NCI-H2196 (cell line): Measurements from ENCODE around the gene PTPRN2.

Source experiments
- DNase-seq: peaks from one replicate; lab custom pipeline; 2025; ENCODE audit not compliant: unreplicated experiment; lab: John Stamatoyannopoulos, UW

PTPRN2 gene

DNA sequence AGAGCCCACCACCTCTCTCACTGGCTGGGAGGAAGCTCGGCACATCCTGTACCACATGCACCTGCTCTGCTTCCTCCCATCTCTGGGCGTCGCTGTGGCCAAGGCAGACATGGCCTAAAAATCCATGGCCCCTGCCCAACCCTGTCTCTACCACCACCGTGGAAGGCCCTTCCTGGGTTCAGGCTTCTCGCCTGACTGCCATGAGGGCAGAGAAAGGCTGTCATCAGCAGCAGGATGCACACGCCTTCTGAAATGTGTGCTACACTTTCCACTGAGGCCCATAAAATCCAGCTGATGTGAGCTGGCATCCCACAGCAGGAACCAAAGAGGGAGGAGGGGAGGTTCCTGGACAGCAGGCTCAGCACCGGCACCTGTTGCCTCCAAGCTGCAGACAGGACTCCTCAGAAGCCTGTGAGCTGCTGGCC, 93.4 kb downstream of the PTPRN2 start:
- peak; percentile 0 for DNase-seq

DNA sequence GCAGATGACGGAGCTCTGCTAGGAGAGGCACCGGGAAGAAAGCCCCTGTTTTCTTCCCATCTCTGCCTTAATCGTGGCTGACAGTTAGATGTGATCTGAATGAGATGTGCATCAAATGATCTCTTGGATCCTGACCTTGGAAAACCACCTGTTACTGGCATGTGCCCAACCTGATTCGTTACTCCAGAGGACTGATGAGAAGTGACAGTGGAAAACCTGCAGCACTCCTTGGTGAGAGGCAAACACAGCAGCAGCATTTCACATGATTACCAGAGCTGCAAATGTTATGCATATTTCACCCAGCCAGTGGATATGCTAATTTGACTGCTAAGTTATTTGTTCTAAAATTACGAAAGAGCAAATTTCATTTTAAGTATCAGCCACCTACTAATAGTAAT, 95.3 kb downstream of the PTPRN2 start:
- no peak for DNase-seq

DNA sequence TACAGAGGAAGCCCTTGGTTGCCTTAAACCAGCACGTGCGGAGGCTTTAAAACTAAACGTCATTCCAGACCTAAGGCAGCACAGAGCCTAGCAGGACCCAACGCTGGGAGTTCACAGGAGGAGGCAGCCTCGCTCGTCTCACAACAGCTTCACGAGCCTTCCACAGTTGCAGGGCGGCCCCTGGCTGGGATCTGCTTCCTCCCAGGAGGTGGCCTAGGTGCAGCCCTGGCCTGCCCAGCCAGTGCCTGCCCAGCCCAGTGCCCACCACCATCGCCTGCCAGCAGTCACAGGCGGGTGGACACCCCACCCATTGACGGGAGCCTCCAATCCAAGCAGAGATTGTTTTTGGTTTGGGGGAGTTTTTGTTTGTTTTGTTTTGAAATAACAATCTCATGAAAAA, 96.5 kb downstream of the PTPRN2 start:
- no peak for DNase-seq

DNA sequence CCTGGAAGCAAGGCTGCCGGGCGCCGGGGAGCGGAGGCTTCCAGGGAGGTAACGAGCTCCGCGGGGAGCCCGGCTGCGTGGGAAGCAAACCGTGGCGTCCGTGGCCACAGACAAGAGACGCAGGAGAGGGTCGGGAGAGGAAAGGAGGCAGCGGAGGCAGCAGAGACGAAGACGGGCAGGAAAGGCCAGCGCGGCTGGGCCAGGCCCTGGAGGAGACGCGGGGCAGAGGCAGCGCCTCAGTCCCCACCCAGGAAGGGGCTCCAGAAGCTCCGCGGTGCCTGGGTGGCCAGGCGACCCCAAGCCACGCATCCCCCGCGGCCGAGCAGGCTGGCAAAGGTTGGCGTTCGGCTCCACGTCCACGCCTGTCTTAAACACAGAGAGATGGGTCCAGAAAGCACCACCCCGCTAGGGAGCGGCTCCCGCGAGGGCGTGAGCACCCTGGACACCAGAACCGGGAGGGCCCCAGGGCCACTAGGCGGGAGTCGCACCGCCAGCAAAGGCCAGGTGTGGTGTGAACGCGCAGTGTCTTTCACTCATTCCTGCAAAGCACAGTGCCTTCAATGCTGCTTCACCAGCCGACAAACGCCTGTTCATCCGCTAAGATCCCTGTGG, 97.3 kb downstream of the PTPRN2 start:
- no peak for DNase-seq

DNA sequence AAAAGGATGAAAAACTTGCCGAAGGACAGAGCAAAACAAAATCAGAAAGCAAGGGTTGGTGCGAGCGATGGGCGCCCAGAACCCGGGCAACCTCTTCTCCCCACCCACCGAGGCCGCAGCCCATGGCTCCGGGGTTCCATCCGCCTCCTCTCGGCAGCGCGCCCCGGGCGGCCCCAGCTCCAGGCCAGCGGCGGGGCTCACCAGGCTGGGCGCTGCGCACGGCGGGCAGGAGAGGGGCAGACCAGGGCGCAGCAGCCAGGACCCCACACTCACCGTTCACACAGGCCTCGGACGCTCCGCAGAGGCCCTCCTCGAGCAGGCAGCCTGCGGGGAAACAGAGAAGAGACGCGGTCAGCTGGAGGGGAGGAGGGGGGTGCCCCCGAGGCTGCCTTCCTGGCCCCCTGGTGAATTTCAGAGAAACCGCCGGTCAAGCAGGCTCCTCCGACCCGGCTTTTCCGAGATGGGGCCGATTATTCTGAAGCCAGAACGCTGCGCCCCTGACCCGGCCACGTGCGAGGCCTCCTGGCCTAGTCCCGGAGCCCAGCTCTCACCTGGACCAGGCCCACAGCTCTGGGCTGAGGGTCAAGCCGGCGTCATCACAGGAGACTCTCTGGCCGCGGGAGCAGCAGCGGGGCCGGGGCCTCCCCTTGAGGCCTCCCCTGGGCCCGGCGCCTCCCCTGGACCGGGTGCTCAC, 98.0 kb downstream of the PTPRN2 start:
- no peak for DNase-seq

DNA sequence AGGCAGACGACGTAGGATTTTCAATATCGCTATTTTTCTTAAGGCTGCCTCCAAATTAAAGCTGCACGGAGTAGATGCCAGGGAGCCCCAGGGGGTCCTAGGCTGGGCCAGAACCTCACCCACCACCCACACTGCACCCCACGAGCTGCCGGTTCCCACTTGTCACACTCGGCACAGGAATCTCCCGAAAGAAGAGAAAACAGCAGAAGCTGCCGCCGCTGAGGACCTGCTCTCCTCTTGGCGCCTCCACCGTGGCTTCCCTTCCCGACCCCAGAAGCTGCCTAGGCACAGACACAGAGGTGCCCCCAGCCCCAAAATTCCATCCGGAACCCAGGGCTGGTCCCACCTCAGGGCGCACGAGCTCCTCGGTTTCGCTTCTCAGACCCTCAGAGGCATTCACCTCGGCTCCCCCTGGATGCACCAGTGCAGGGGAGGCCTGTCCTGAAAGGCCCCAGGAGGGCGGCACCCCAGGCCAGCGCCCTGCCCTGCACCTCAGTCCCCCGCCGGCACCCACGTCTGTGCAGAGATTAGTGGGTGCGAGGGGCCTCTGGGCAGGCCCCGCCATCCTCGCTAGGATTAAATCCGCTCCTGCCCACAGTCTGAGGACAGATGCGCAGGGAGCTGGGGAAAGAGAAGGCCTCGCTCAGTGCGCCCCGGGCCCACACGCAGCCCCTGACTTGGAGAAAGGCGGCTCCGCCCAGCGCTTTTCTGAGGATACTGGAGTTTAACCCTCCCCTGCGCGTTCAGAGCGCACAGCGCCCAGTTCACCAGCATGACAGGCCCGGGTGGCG, 99.2 kb downstream of the PTPRN2 start:
- DNase-seq: no peak

DNA sequence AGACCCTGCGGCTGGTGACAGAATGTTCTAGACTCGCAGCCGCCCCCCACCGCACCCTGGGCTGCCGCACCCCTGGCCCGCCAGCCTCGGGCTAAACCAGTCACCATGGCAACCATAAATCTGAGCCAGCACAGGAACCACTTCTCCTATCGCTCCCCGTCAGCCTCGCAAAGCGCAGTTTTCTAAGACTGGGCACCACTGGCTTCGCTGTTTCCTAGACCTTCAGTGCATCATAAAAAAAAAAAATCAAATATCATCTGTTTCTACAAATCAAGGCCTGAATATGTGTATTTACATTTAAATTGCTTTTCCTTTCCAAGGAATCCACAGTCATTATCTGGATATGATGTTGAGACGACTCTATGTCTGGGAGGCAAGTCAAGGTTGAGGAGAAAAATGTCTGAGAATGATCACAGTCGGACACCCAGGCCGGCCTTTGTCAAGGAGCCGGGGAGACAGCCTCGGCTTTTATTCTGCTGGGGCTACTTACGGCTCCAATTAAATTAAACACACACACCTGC, 99.9 kb downstream of the PTPRN2 start:
- no peak for DNase-seq

DNA sequence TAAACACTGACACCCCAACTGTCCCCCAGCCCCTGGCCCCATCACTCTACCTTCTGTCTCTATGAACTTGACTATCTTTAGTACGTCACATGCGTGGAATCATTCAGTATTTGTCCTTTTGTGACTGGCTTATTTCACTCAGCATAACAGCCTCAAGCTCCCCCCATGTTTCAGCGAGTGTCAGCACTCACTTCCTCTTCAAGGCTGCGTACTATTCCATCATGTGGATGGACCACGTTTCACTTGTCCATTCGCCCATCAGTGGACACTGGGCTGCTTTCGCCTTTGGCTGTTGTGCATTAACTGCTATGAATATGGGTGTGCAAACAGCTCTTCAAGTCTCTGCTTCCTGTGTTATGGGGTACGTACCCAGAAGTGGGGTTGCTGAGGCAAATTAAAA, 100.7 kb downstream of the PTPRN2 start:
- no peak for DNase-seq

DNA sequence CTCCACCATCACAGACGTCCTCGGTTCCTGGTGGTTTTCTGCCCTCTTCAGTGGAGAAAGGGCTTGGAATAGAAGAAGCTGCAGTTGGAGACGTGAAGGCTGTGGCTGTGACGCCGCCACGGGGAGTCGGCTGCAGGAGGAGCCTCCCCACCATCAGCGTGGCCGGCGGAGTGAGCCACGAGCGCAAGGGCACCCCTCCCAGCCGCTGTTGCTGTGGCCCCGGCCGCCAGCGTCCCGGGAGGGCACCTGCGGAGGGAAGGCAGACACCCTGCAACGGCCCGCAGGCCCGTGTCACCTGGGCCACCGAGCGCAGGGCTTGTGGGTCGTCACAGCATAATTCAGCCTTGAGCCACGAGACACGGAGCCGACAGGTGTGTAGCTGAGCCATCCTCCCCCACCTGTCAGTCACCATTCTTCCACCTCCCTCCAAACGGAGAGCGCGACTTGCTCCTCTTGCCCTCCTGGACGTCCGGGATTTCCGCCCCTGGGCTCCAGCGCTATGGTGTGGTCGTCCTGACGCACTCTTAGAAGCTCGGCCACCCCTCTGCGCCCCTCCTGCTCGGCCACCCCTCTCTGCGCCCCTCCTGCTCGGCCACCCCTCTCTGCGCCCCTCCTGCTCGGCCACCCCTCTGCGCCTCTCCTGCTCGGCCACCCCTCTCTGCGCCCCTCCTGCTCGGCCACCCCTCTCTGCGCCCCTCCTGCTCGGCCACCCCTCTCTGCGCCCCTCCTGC, 102.7 kb downstream of the PTPRN2 start:
- DNase-seq: no peak

DNA sequence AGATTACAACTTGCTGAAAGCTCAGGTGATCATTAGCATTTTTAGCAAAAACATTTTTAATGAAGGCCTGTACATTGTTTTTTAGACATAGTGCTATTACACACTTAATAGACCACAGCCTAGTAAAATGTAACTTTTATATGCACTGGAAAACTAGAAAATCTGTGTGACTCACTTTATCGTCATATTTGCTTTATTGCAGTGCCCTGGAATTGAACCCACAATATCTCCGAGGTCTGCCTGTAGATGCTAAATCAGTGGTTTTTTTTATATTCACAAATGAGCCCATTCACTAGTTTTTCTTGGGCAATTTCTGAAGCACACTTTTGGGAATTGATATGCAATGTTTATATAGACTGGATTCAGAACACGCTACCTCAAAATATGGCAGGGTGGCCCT, 105.1 kb downstream of the PTPRN2 start:
- DNase-seq: no peak

DNA sequence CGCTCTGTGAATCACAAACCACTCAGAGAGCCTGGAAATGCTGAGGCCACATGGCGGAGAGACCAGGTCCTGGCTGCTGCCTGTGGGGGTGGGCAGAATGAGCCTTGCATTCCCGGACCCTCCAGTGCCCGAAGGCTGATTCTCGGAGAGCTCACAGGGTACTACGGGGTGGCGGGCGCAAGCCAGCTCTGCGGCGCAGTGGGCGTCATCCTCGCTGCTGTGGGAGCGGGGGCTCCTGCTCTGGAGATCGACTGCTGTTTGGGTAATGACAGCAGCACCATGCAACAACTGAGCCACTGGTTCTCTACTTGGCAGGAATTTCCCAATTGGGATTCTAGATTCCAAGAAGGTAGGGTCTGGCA, 108.0 kb downstream of the PTPRN2 start:
- DNase-seq: no peak

DNA sequence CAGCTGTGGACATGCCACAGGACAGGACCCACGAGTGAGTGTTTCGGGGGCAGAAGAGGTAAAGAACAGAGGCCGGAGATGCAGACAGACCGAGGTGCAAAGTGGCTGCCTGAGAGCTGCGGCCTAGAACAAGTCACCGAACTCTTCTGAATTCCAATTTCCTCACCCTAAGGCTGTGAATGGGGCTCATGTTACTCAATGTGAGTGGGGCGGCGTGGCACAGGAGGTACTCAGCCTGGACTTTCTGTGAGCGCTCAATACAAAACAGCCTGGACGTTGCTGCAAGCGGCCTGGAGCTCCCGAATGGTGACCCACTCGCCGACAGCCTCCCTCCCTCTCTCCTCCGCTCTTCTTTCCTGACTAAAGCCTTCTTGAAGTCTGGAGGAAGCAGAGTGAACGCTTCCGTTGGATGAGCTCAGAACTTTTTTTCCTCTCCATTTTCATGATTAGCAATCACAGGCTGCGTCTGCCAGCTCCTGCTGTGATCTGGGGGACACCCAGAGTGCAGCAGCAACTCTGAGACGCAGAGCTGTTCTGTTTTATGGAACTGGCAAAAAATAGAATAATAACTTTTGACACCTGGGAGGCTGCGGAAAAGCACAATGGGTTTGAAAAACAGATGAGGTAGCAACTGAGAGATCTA, 108.5 kb downstream of the PTPRN2 start:
- no peak for DNase-seq

DNA sequence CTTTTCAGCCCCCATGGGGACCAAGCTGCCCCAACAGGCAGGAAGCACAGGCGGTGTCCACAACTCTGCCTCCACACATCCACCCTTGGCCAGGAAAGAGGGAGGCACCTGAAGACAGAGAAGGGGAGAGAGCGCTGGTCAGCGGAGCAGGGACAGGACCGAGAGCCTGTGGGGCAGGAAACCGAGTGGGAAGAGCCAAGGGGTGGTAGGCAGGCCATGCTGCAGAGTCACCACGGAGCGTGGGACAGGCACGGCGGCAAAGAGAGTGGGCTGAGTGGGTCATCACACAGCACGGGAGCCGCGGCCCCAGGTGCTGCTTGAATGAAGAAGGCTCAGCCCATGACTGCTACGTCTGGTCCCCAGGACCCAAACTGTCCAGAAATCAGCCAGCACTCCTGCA, 109.8 kb downstream of the PTPRN2 start:
- no peak for DNase-seq

DNA sequence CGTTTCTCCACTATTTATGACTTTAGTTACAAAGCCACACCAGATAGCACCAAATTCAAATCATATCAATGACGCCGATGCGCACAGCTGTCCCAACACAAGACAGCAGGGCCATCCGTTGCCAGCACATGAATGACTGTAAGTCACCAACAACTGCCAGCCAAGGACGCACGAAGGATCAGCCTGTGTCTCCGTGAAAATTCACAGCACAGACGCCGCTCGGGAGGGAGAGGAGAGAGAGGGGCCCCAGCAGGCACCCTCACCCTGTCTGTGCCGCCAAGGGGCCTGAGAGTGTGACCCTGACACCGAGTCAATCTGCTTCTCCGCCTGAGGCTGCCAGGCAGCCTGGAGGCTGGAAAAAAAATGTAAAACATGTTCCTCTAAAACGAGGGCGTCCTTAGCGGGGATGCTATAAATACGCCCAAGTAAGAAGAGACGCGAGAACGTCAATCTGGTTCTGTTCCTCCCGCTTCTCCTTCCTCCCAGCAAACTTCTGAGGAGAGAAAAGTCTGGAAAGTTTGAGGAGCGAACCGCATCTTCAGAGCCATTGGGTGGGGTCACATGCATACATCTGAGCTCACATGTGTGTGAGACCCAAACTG, 111.2 kb downstream of the PTPRN2 start:
- DNase-seq: no peak

DNA sequence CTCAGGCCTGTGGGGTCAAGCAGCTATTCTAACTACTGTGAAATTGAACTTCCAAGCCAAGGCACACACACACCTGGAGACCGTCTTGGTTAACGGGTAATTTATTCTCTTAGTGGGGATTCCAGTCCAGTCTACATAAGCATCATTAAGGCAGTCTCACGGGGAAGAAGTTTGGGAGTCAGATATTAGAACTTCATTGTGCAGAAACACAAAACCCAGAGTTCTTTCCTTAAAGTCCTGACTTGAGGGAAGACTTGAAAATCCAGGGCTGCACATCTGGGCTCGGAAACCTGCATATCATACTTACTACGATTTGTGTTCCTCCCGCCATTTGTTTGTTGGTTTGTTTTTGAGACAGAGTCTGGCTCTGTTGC, 112.0 kb downstream of the PTPRN2 start:
- no peak for DNase-seq

DNA sequence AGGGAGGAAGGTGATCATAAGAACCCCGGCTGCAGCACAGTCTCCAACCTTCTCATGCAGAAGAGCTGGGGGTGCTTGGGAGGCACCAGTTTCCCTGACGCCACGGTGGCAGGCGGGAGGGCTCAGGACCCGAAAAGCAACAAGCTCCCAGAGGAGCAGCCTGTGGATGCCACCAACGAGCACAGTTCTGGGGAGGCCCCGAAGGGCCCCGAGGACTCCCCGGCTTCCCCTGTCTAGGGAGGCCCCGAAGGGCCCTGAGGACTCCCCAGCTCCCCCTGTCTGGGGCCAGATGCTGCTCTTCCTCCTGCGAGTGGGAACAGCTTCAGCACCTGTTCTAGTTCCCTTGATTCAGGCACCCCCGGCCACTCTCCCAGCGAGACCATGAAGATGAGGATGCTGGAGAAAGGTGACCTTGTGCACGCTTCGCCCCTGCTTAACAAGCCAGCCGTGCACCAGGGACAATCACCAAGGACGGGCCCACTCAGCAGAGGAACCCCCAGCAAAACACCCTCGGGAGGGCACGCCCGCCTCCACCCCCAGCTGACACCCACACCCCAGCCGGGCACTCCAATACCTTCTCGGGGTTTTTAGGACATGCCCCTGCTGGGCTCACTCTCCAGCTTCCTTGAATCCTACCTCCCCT, 112.5 kb downstream of the PTPRN2 start:
- no peak for DNase-seq

DNA sequence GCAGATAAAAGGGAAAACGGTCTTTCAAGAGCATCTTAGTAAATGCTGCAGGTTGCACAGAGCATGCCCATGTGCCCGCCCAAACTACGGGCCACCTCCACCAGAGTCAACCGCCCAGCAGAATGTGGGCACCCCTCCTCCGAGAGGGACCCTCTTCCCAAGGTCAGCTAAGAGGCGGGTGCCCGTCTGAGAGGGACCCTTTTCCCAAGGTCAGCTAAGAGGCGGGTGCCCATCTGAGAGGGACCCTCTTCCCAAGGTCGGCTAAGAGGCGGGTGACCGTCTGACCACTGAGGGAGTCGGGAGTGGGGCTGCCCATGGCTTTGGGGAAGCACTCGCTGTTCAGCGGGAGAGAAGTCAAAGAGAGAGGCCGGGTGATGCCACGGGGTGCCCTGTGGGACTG, 113.1 kb downstream of the PTPRN2 start:
- DNase-seq: no peak

DNA sequence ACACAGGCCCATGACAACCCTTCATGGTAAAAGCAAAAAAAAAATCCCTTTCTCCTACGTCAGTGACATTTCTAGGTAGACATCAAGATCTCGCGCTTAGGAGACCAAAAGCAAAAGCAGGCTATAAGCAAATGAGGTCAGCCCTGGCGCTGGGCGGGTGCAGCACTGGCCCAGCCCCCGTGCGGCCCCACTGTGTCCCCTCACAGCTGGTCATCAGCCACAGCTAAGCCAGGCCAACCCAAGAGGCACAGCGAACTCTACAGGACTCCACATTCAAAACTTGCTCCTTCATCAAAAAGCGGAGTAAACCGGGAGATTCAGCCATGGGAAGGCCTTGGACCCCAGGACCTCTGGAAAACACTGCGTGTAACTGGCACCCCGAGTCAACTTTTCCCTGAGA, 113.7 kb downstream of the PTPRN2 start:
- no peak for DNase-seq

DNA sequence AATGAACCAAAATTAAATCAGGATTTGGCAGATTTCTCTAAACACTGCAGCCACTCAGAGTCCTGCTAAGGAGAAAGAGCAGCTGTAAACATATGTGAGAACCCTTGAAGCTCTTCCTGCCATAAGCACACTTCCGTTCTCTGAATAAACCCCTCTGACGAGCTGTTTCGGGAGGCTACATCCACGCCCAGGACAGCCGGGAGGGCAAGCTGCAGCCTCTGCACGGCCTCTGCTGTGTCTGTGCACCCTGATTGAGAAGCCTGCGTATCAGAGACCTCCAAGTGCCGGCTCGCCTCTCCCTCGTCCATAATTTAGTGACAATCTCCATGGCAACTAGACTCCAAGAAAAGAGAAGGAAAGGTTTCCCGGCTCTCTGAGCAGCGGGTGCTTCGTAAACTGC, 114.4 kb downstream of the PTPRN2 start:
- DNase-seq: no peak

DNA sequence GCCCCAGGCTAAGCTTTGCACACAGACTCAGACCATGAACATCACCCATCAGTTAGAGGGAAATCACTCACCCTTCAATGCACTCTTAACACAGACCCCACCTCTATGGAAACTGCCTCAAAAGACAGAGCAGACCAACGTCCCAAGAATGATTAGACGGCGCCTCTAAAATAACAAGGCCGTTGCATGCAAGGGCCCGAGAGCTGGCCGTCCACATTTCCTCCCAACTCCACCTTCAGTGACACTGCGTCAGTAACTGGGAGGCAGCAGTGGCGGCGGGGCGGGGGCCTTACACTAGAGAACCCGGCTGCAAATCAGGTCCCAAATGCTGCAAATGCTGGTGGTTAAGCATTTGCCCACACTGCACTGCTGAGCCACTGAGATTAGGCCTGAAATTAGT, 115.0 kb downstream of the PTPRN2 start:
- no peak for DNase-seq
